Measurements from ENCODE around the gene KLK11. TPM values are rescaled to one million over a fixed set of nuclear protein-coding genes. Genes with fewer than 3 reads are reported as not detected.

KLK11 gene
- polyA plus RNA-seq, 3 donors from 2014 or later = not detected

DNA sequence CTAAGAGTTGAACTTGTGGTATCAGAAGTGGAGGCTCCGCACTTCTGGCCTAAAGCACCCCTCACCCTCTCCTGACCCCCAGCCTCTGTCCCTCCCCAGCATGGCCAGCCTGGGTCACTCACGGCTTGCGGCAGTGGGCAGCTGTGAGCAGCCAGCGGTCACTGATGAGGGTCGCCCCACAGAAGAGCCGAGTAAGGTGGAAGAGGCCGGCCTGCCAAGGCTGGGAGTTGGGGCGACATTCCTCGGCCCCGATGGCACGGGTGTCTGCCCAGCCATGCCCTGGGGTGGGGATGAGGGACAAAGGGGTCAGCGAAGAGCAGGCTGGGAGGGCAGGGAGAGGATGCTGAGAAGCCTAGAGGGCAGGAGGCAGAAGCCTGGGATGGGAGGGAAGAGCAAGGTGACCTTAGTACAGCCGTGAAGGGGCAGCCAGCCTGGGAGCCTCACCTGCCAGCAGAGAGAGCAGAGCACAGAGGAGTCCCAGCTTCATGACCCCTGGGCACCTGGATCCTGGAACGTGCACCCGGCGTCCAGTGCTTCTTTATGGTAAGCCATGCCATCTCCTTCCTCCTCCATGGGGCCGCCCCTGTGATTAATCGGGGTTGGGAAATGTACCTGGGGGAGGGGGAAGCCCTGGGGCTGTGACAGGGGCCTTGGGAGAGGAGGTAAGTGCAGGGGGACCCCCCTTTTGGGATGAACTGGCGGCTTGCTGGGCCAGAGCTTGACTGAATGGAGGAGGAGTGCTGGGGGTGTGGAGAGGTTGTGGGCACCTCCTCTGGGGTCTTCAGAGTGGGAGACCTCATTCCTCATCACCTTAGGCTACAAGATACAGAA lies 17.1 kb downstream of the KLK11 start:
- DNase-seq = no peak
- Mint-ChIP-seq H3K27me3 (ENCODE audit: low read depth in 3 of 3) (peaks cover 1 to 14% (median 7%) of the 10 kb centered on the region in 3 donors), H3K36me3 (no peaks in the 10 kb centered on the region), H3K4me3 (no peak overlapping the region), H3K27ac (no peak overlapping the region), H3K4me1 (no peaks in the 10 kb centered on the region), H3K9me3 (peaks cover 0 to 1% (median 0%) of the 10 kb centered on the region in 6 donors)

DNA sequence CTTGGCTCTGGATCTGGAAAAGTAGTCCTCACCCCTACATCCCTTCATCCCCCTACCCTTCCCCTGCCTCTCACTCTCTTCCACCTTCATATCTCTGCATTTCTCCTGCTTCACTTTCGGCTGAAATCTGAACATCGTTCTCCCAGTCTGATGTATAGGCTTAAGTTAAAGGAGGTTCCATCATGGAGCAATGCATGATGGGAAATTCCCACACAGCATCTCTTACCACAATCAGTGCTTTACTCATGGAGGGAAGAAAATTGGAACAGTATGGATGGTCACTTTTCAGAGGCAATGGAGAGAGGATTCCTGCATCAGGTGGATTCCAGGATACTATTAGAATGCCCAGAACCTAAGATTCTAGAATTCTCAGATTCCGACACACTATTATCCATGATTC lies 18.9 kb downstream of the KLK11 start:
- peaks cover 0 to 1% (median 0%) of the 10 kb centered on the region in 6 donors for H3K9me3 Mint-ChIP-seq
- H3K36me3 Mint-ChIP-seq = no peaks in the 10 kb centered on the region
- H3K4me1 Mint-ChIP-seq = no peaks in the 10 kb centered on the region
- peaks cover 2 to 14% (median 6%) of the 10 kb centered on the region in 3 donors for H3K27me3 Mint-ChIP-seq (ENCODE audit: low read depth in 3 of 3)
- no peak overlapping the region for H3K4me3 Mint-ChIP-seq
- DNase-seq = no peak
- no peak overlapping the region for H3K27ac Mint-ChIP-seq

DNA sequence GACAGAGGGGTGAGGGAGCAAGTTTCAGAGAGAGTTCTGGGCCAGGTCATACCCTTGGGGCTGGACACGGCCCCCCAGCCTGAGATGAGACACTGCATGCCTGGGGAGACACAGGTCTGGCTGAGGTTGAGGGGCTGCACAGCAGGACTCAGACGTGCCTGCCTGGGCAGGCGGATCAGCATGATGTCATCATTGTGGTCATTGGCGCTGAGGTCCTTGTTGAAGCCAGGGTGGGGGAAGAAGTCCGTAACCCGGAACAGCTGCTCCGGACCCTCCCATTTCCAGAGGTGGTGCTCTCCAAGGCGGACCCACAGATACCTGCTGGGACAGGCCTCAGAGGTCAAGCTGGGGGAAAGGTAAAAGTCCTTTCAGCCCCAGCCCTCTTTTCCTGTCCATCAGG lies 20.0 kb downstream of the KLK11 start:
- Mint-ChIP-seq H3K4me1 (no peaks in the 10 kb centered on the region), H3K4me3 (no peak overlapping the region), H3K9me3 (peaks cover 0 to 4% (median 0%) of the 10 kb centered on the region in 6 donors), H3K27me3 (ENCODE audit: low read depth in 3 of 3) (peaks cover 2 to 14% (median 11%) of the 10 kb centered on the region in 3 donors), H3K36me3 (no peaks in the 10 kb centered on the region), H3K27ac (no peak overlapping the region)
- no peak for DNase-seq

DNA sequence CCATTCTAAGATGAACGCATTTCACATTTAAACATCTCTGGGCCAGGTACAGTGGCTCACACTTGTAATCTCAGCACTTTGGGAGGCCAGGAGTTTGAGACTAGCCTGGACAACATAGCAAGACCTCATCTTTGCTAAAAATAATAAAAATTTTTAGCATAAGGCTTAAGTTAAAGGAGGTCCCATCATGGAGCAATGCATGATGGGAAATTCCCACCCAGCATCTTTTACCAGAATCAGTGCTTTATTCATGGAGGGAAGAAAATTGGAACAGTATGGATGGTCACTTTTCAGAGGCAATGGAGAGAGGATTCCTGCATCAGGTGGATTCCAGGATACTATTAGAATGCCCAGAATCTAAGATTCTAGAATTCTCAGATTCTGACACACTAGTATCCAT lies 21.2 kb downstream of the KLK11 start:
- no peak overlapping the region for H3K4me3 Mint-ChIP-seq
- peaks cover 2 to 16% (median 13%) of the 10 kb centered on the region in 3 donors for H3K27me3 Mint-ChIP-seq (ENCODE audit: low read depth in 3 of 3)
- H3K36me3 Mint-ChIP-seq = no peaks in the 10 kb centered on the region
- H3K27ac Mint-ChIP-seq = no peak overlapping the region
- no peaks in the 10 kb centered on the region for H3K4me1 Mint-ChIP-seq
- no peak for DNase-seq
- peaks cover 0 to 4% (median 0%) of the 10 kb centered on the region in 6 donors for H3K9me3 Mint-ChIP-seq

DNA sequence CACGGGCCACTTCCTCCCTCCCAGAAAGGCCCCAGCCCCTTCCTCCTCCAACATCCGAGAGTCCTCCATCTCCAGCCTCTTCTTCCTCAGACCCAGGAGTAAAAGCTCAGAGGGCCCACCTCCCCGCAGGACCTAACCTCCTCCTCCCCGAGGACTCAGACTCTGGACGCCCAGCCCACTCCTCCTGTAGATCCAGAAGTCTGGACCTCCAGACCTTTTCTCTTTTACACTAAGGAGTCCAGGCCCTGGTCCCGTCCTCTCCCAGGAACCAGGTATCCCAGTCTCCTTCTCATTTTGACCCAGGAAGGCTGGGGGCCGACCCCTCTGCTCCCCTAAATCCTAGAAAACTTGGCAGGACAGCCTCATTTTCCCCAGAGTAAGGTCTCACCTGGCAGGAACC lies 23.1 kb downstream of the KLK11 start:
- H3K27ac Mint-ChIP-seq = no peak overlapping the region
- H3K4me1 Mint-ChIP-seq = no peaks in the 10 kb centered on the region
- peaks cover 3 to 18% (median 10%) of the 10 kb centered on the region in 3 donors for H3K27me3 Mint-ChIP-seq (ENCODE audit: low read depth in 3 of 3)
- H3K36me3 Mint-ChIP-seq = no peaks in the 10 kb centered on the region
- H3K9me3 Mint-ChIP-seq = peaks cover 0 to 2% (median 0%) of the 10 kb centered on the region in 6 donors
- no peak for DNase-seq
- no peak overlapping the region for H3K4me3 Mint-ChIP-seq

DNA sequence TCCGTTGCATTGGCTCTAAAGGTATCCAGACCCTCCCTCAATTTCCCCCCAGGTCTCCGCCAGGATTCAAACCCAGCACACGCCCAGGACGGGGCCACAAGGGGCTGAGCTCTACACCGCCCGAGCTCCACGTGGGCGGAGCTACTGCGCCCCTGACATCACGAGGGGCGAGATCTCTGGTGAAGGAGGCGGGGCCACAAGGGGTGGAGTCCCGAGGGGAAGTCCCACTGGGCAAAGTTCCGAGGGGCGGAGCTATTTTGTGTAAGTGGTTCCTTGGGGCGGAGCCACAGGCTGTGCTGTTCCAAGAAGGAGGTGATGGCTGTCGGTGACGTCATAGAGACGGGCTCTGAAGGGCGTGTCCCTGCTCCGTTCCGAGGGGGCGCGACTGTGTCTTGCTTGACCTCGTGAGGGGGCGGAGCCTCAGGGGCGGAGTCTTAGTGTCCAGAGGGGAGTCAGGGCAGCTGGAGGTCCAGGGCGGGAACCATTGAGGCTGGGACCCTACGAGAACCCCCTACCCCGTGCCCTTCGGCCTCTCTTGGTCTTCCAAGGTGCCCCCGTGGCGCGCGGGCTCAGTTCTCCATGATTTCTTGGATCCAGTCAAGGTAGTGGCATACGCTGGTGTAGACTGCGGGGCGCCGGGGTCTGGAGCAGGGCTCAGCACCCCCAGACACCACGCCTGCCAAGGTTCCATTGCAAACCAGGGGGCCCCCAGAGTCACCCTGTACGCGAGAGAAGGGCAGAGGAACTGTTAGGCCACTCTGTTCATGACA lies 23.7 kb downstream of the KLK11 start:
- H3K27me3 Mint-ChIP-seq (ENCODE audit: low read depth in 3 of 3) = peaks cover 5 to 18% (median 12%) of the 10 kb centered on the region in 3 donors
- DNase-seq = peak in 1 of 3 donors; percentile 19
- no peak overlapping the region for H3K4me3 Mint-ChIP-seq
- peaks cover 0 to 2% (median 0%) of the 10 kb centered on the region in 6 donors for H3K9me3 Mint-ChIP-seq
- peak overlapping the region in 1 of 6 donors; percentile 34 for H3K27ac Mint-ChIP-seq
- no peaks in the 10 kb centered on the region for H3K36me3 Mint-ChIP-seq
- no peaks in the 10 kb centered on the region for H3K4me1 Mint-ChIP-seq

DNA sequence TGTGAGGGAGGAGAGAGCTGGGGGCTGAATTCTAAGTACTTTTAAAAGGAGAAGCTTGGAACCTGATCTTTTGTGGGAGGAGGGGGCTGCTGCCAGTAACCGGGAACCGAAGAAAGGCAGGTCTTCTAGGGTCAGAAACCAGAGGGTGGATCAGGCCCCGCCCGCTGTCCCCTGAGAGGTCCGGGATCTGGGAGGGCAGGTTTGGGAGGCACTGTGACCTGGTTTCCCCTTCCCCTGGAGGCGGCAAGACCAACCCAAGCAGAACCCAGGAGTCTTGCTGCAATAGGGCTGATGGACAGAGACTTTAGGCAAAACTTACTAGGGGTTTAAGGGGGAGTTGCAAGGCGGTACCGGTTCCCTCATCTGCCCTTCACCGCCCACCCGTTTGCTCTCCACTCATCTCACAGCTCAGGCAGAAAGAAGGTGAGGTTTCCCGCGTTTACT lies 24.3 kb downstream of the KLK11 start:
- Mint-ChIP-seq H3K4me3 (no peak overlapping the region), H3K27ac (no peak overlapping the region), H3K27me3 (ENCODE audit: low read depth in 3 of 3) (peaks cover 5 to 18% (median 8%) of the 10 kb centered on the region in 3 donors), H3K9me3 (peaks cover 0 to 2% (median 0%) of the 10 kb centered on the region in 6 donors), H3K36me3 (no peaks in the 10 kb centered on the region), H3K4me1 (no peaks in the 10 kb centered on the region)
- no peak for DNase-seq

DNA sequence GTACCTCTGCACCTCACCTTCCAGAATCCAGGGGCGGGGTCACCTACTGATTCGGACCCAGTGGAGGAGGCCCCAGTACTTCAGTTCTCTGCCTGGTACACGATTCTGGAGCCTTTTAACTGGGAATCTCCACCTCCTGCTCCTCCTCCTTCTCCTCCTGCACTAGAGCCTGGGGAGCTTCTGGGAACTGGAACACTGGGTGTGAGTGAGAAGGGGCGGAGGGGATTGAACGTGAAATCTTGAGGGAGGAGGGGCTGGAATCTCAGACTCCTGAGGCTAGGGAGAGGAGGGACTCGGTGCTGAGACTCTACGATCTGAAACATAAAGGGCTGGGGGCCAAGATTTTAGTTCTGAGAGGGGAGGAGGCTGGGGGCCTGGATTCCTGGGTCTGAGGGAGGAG lies 24.9 kb downstream of the KLK11 start, which contains the start of gene KLK8:
Gene KLK8 (minus strand): TSS at position 90 of the 400 bp plus-strand sequence. CDS start 437 bp downstream, outside the sequence.
- Mint-ChIP-seq H3K27ac (no peak within 1 kb of the TSS), H3K4me1 (no peaks in the 10 kb centered on the region), H3K9me3 (peaks cover 0 to 2% (median 0%) of the 10 kb centered on the region in 6 donors), H3K27me3 (ENCODE audit: low read depth in 3 of 3) (peaks cover 5 to 18% (median 10%) of the 10 kb centered on the region in 3 donors), H3K4me3 (no peak within 1 kb of the TSS), H3K36me3 (no peaks in the 10 kb centered on the region)
- no peak for DNase-seq

DNA sequence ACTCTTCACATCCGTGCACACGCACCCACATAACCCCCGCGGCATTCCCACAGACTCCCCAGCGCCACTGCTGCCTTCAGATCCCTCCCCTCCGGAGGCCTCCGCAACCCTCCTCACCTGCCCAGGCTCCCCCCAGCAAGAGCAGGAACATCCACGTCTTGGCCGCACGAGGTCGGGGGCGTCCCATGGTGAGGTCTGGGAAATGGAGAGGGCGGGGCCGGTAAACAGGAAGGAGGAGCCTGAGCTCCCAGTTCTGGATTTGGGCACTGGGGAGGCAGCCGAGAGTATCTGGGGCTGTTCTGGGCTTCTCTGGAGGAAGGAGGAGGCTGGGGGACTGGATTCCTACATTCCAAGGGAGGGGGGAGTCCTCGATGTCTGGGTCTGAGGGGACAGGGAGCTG lies 25.4 kb downstream of the KLK11 start:
- Mint-ChIP-seq H3K36me3 (no peaks in the 10 kb centered on the region), H3K9me3 (peaks cover 0 to 2% (median 0%) of the 10 kb centered on the region in 6 donors), H3K27ac (no peak overlapping the region), H3K4me3 (no peak overlapping the region), H3K4me1 (no peaks in the 10 kb centered on the region), H3K27me3 (ENCODE audit: low read depth in 3 of 3) (peaks cover 8 to 18% (median 10%) of the 10 kb centered on the region in 3 donors)
- no peak for DNase-seq

DNA sequence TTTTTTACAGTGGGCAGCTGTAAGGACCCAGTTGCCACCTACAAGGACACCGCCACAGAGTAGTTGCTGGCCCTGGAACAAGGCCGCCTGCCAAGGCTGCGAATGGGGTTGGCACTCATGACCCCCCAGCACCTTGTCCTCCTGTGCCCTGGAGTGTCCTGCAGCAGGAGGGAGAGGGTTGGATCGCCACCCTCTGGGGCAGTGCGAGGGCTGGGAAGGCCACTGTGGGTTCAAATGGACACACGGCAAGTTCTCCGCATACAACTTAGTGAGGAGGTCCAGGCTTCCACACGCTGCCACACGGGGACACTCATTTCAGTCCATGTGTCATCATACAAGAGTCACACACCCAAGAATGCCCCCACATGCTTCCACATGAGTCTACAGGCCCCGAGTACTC lies 26.0 kb downstream of the KLK11 start:
- Mint-ChIP-seq H3K4me1 (no peaks in the 10 kb centered on the region), H3K27me3 (ENCODE audit: low read depth in 3 of 3) (peaks cover 8 to 18% (median 10%) of the 10 kb centered on the region in 3 donors), H3K27ac (no peak overlapping the region), H3K36me3 (no peaks in the 10 kb centered on the region), H3K9me3 (peaks cover 0 to 2% (median 0%) of the 10 kb centered on the region in 6 donors), H3K4me3 (no peak overlapping the region)
- DNase-seq = no peak

DNA sequence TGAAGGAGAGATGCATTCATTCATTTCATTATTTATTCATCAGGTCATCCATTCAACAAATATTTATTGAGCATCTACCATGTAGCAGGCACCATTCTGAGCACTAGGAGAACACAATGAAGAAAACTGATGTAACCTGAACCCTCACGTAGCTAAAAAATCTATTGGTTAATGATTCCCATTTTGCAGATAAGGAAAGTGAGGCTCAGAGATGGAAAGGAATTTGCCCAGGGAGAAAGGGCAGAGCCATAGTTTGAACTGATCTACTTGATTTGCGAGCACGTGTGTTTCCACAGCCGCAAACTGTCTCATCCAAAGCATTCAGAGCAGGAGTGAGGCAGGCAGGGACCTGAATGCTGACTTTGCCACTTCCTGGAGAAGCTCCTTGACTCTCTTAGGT lies 27.7 kb downstream of the KLK11 start:
- Mint-ChIP-seq H3K4me3 (no peak overlapping the region), H3K9me3 (peaks cover 0 to 2% (median 0%) of the 10 kb centered on the region in 6 donors), H3K4me1 (no peaks in the 10 kb centered on the region), H3K36me3 (no peaks in the 10 kb centered on the region), H3K27ac (no peak overlapping the region), H3K27me3 (ENCODE audit: low read depth in 3 of 3) (peaks cover 9 to 17% (median 10%) of the 10 kb centered on the region in 3 donors)
- DNase-seq = no peak

DNA sequence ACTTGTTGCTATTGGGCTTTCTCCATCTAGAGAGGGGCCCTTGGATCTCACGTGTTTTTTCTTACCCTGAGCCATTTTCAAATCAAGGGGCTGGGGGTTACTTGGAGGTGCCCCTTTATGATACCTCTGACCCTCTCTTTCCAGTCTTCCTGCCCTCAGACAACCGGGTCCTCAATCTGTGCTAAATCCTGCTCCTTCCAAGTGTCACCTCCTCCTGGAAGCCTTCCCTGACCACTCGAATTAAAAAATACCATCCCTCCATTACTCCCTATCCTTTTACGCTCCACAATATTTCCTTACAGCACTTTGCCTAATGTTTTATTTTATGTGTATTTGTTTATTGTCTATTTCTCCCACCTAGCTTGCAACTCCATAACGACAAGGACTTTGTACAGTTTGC lies 28.4 kb downstream of the KLK11 start:
- H3K4me1 Mint-ChIP-seq = no peaks in the 10 kb centered on the region
- no peak for DNase-seq
- H3K27ac Mint-ChIP-seq = no peak overlapping the region
- H3K36me3 Mint-ChIP-seq = no peaks in the 10 kb centered on the region
- no peak overlapping the region for H3K4me3 Mint-ChIP-seq
- H3K27me3 Mint-ChIP-seq (ENCODE audit: low read depth in 3 of 3) = peaks cover 6 to 17% (median 8%) of the 10 kb centered on the region in 3 donors
- peaks cover 0 to 2% (median 0%) of the 10 kb centered on the region in 6 donors for H3K9me3 Mint-ChIP-seq

DNA sequence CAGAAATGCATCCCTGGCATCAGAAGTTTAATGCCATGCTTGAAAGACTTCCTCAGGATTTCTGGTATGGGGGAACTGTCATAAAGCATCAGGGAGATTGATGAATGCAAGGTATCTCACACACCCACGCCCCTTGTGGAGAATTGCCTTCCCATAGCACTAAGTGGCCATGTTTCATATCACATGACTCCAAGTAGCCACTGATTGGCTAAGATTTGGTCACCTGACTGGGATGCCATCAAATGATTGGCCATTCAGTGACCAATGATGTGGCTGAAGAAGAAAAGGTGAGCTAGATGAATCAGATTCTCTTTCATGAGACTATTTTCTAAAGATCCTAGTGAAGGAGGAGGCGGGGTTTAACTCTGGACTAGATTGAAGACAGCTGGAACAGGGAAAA lies 32.3 kb downstream of the KLK11 start:
- Mint-ChIP-seq H3K4me3 (no peak overlapping the region), H3K36me3 (no peaks in the 10 kb centered on the region), H3K9me3 (no peaks in the 10 kb centered on the region), H3K27ac (no peak overlapping the region), H3K4me1 (no peaks in the 10 kb centered on the region), H3K27me3 (ENCODE audit: low read depth in 3 of 3) (peaks cover 7 to 12% (median 12%) of the 10 kb centered on the region in 3 donors)
- no peak for DNase-seq

DNA sequence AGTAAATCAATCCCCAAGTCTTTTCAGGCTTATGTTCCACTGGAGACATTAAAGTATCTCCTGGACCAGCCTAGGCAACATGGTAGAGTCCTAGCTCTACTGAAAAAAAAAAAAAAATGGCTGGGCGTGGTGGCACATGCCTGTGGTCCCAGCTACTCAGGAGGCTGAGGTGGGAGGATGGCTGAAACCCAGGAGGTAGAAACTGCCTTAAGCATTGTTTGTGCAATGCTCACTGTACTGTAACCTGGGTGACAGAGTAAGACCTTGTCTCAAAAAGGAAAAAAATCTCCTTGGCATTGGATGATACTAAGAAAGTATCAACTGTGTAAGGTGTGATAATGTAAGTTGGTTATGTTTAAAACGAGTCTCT lies 33.8 kb downstream of the KLK11 start:
- Mint-ChIP-seq H3K9me3 (no peaks in the 10 kb centered on the region), H3K4me1 (no peaks in the 10 kb centered on the region), H3K27me3 (ENCODE audit: low read depth in 3 of 3) (peaks cover 8 to 16% (median 9%) of the 10 kb centered on the region in 3 donors), H3K36me3 (no peaks in the 10 kb centered on the region), H3K27ac (no peak overlapping the region), H3K4me3 (no peak overlapping the region)
- DNase-seq = no peak
